Measurements from ENCODE around the gene CAPN9. TPM values are rescaled to one million over a fixed set of nuclear protein-coding genes. Genes with fewer than 3 reads are reported as not detected.

Gene CAPN9
- total RNA-seq, 1 donor from 2014 or later: 0.19 TPM

DNA sequence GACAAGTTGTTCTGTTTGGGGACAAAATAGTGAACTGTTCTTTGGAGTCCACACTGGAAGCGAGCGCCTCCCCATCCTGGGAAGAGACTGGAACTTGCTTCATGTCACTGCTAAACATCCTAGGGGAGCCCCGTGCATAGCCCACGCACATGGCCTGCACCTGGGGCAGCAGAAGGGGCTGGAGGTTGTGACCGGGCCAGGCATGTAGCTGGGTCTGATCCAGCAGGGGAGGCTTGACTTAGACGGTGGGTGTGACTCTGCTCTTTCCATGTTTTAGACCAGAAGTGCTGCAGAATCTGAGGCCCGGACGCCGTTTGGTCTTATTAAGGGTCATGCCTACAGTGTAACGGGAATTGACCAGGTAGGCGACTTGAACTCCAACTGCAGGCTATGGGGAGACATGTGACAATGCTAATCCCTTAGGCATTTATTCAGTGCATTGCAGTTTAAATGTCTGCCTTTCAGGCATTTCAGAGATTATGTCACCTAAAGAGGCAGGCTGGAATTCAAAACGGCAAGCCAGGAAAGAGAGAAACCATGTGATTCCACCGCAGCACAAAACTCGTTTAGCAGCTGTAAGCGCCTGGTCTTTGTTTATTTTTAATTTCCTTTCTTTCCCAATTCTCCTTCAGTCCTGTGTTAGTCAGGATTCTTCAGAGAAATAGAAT, 21.8 kb downstream of the CAPN9 start:
- Histone ChIP-seq H3K4me2 (no peak overlapping the region), H3K9me3 (ENCODE audit: low read depth) (no peaks in the 10 kb centered on the region), H3K79me2 (ENCODE audit: low read depth) (no peaks in the 10 kb centered on the region), H3K4me1 (no peaks in the 10 kb centered on the region), H4K20me1 (ENCODE audit: low read depth) (no peaks in the 10 kb centered on the region), H3K27me3 (no peaks in the 10 kb centered on the region), H3K4me3 (no peak overlapping the region), H3K27ac (no peak overlapping the region), H3F3A (ENCODE audit: low read depth) (no peaks in the 10 kb centered on the region), H2AFZ (replicated peaks) (peak overlapping the region; percentile 63), H3K36me3 (no peaks in the 10 kb centered on the region), H3K9ac (no peak overlapping the region)
- no peak for TF ChIP-seq EZH2phosphoT487 (IDR thresholded peaks at IDR 0.05)
- no peak for TF ChIP-seq EZH2 (IDR thresholded peaks at IDR 0.05)
- TF ChIP-seq, protein P1, sequence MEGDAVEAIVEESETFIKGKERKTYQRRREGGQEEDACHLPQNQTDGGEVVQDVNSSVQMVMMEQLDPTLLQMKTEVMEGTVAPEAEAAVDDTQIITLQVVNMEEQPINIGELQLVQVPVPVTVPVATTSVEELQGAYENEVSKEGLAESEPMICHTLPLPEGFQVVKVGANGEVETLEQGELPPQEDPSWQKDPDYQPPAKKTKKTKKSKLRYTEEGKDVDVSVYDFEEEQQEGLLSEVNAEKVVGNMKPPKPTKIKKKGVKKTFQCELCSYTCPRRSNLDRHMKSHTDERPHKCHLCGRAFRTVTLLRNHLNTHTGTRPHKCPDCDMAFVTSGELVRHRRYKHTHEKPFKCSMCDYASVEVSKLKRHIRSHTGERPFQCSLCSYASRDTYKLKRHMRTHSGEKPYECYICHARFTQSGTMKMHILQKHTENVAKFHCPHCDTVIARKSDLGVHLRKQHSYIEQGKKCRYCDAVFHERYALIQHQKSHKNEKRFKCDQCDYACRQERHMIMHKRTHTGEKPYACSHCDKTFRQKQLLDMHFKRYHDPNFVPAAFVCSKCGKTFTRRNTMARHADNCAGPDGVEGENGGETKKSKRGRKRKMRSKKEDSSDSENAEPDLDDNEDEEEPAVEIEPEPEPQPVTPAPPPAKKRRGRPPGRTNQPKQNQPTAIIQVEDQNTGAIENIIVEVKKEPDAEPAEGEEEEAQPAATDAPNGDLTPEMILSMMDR (IDR thresholded peaks at IDR 0.05): no peak
- Mint-ChIP-seq H3K27ac (no peak overlapping the region), H3K9me3 (peaks cover 6% of the 10 kb centered on the region), H3K4me1 (peaks cover 4% of the 10 kb centered on the region), H3K36me3 (no peaks in the 10 kb centered on the region), H3K27me3 (ENCODE audit: insufficient read depth, low read depth) (peaks cover 2% of the 10 kb centered on the region), H3K4me3 (no peak overlapping the region)
- DNase-seq (ENCODE audit: low spot score): no peak

DNA sequence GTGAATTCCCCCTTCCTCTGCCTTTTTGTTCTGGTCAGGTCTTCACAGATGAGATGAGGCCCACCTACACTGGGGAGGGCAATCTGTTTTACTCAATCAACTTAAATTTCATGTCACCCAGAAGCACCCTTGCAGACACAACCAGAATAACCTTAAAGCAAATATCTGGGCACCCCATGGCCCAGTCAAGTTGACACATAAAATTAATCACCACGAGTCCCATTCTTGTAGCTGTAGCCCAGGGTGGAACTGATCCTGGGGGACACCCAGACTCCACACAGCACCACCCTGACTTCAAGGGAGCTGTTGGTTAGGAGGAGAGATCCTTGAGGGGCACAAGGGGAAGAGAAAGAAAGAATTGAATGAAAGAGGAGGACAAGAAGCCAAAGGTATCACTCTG, 23.1 kb downstream of the CAPN9 start:
- H3K36me3 Mint-ChIP-seq: no peaks in the 10 kb centered on the region

DNA sequence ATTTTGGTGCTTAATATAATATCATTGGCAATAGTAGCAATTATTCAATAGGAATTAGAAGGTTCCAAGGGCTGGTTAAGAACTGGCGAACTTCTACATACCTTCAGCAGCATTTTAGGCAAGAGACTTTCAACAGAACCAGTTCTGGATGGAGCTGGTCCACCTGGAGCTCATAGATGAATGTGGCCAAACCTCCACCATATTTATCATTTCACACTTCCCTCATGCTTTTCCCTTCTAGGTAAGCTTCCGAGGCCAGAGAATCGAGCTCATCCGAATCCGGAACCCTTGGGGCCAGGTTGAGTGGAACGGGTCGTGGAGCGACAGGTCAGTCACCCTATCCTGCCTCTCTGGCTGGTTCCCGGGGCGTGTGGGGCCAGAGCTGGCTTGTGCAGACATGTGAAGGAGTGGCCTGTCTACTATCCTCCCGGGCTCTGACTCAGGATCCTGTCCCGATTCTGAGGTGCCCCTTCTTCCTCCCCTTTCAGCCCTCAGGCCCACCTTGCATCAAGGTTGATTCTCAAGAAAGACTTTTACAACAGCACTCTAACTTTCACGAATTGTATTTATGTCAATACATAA, 24.7 kb downstream of the CAPN9 start:
- no peaks in the 10 kb centered on the region for H3K4me1 ChIP-seq
- no peaks in the 10 kb centered on the region for H3K9me3 ChIP-seq (ENCODE audit: low read depth)
- TF ChIP-seq EZH2 (IDR thresholded peaks at IDR 0.05) (no peak), EZH2phosphoT487 (IDR thresholded peaks at IDR 0.05) (no peak)
- TF ChIP-seq, protein P1 (IDR thresholded peaks at IDR 0.05): no peak
- H3K36me3 ChIP-seq: no peaks in the 10 kb centered on the region
- H2AFZ ChIP-seq (replicated peaks): no peak overlapping the region
- H3K4me2 ChIP-seq: no peak overlapping the region
- no peak for DNase-seq (ENCODE audit: low spot score)
- H3K36me3 Mint-ChIP-seq: no peaks in the 10 kb centered on the region
- no peak overlapping the region for H3K4me3 ChIP-seq
- H3K27ac Mint-ChIP-seq: no peak overlapping the region
- H4K20me1 ChIP-seq (ENCODE audit: low read depth): no peaks in the 10 kb centered on the region
- peaks cover 10% of the 10 kb centered on the region for H3K27me3 Mint-ChIP-seq (ENCODE audit: insufficient read depth, low read depth)
- no peak overlapping the region for H3K4me3 Mint-ChIP-seq
- no peaks in the 10 kb centered on the region for H3K27me3 ChIP-seq
- peaks cover 4% of the 10 kb centered on the region for H3K4me1 Mint-ChIP-seq
- H3K79me2 ChIP-seq (ENCODE audit: low read depth): no peaks in the 10 kb centered on the region
- H3K9me3 Mint-ChIP-seq: peaks cover 4% of the 10 kb centered on the region
- no peak overlapping the region for H3K9ac ChIP-seq
- no peaks in the 10 kb centered on the region for H3F3A ChIP-seq (ENCODE audit: low read depth)
- H3K27ac ChIP-seq: no peak overlapping the region

More for the DNA sequence above, 23.1 kb downstream of the CAPN9 start:
- H3K9me3 Mint-ChIP-seq: peaks cover 4% of the 10 kb centered on the region
- H3K27ac ChIP-seq: no peak overlapping the region
- H2AFZ ChIP-seq (replicated peaks): no peak overlapping the region
- DNase-seq (ENCODE audit: low spot score): no peak
- peaks cover 6% of the 10 kb centered on the region for H3K27me3 Mint-ChIP-seq (ENCODE audit: insufficient read depth, low read depth)
- H3K4me1 Mint-ChIP-seq: peaks cover 4% of the 10 kb centered on the region
- H3K9ac ChIP-seq: no peak overlapping the region
- no peak overlapping the region for H3K27ac Mint-ChIP-seq
- H3K4me3 Mint-ChIP-seq: no peak overlapping the region
- H3K79me2 ChIP-seq (ENCODE audit: low read depth): no peaks in the 10 kb centered on the region
- H3K9me3 ChIP-seq (ENCODE audit: low read depth): no peaks in the 10 kb centered on the region
- H4K20me1 ChIP-seq (ENCODE audit: low read depth): no peaks in the 10 kb centered on the region
- no peaks in the 10 kb centered on the region for H3K4me1 ChIP-seq
- no peak overlapping the region for H3K4me2 ChIP-seq
- H3K36me3 ChIP-seq: no peaks in the 10 kb centered on the region
- H3K27me3 ChIP-seq: no peaks in the 10 kb centered on the region
- no peak overlapping the region for H3K4me3 ChIP-seq
- H3F3A ChIP-seq (ENCODE audit: low read depth): no peaks in the 10 kb centered on the region
- TF ChIP-seq EZH2phosphoT487 (IDR thresholded peaks at IDR 0.05) (no peak), EZH2 (IDR thresholded peaks at IDR 0.05) (no peak)
- TF ChIP-seq, protein P1 (IDR thresholded peaks at IDR 0.05): no peak

Data from neural progenitor cell (in vitro differentiated cells).